ENCODE measurements around the gene S100A10.

The S100A10 gene

DNA sequence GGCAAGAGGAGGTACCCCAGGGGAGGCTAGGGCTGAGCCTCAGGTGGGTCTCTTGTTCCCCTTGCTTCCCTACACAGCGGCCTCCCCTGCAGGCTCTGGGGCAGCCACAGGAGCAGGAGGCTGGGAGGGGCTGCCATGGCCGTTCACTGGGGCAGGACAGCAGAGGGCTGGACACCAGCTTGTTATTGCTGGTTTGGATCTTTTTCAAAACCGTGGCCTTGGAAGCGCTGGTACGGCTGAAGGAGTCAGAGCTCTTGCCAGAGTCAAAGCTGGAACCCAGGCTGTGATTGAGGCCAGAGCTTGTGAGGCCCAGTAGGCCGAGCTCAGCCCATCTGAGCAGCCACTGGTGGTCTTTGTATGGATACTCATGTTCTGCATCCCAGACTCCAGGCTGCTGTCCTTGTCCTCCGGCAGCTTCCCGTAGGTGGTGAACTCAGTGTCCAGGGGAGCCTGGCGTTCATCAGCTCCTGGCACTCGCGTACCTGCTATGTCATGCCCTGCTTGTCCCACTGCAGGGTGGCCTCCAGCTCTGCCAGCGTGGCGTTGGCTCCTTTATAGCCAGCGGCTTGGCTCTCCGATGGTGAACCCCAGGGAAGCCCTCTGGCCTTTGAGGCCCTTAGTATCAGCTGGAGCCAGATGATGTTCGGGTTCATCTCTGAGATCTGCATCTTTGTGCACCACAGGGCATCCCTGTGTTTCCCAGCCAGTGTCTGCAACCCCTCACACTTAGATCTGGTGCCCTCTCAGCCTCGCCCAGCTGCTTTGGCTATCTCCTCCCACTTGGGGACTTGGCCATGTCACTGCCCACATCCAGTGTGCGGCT lies 44.1 kb downstream of the S100A10 start:
- no peaks in the 10 kb centered on the region for H3K36me3 ChIP-seq (ENCODE audit: control insufficient read depth, insufficient read depth, low read length)
- no peaks in the 10 kb centered on the region for H3K9me3 ChIP-seq (ENCODE audit: control insufficient read depth, low read length)
- no peak overlapping the region for H3K27ac ChIP-seq (ENCODE audit: insufficient read depth, low read depth, low read length, poor library complexity, severe bottlenecking)
- H3K4me1 ChIP-seq (ENCODE audit: control insufficient read depth, insufficient read depth, low read length) = peaks cover 7% of the 10 kb centered on the region
- H3K4me3 ChIP-seq (ENCODE audit: insufficient read depth, low read depth, low read length) = no peak overlapping the region
- no peaks in the 10 kb centered on the region for H3K27me3 ChIP-seq (ENCODE audit: control insufficient read depth, insufficient read depth, low read length, poor library complexity, severe bottlenecking)
- 94% methylated on average over 18 of the region's 18 CpGs for WGBS, 2 experiments

- no peaks in the 10 kb centered on the region for H3K27me3 ChIP-seq (ENCODE audit: control insufficient read depth, insufficient read depth, low read length, poor library complexity, severe bottlenecking)
- peaks cover 7% of the 10 kb centered on the region for H3K4me1 ChIP-seq (ENCODE audit: control insufficient read depth, insufficient read depth, low read length)
- H3K4me3 ChIP-seq (ENCODE audit: insufficient read depth, low read depth, low read length) = no peak overlapping the region
- H3K9me3 ChIP-seq (ENCODE audit: control insufficient read depth, low read length) = no peaks in the 10 kb centered on the region
- no peak overlapping the region for H3K27ac ChIP-seq (ENCODE audit: insufficient read depth, low read depth, low read length, poor library complexity, severe bottlenecking)
- 91% methylated on average over 1 of the region's 1 CpG; no CpG with 5 or more reads in 1 of the 2 experiments for WGBS, 2 experiments
- no peaks in the 10 kb centered on the region for H3K36me3 ChIP-seq (ENCODE audit: control insufficient read depth, insufficient read depth, low read length)
Measured at GRCh38 chr1:151948506-151948905, 45.2 kb downstream of the S100A10 start.

DNA sequence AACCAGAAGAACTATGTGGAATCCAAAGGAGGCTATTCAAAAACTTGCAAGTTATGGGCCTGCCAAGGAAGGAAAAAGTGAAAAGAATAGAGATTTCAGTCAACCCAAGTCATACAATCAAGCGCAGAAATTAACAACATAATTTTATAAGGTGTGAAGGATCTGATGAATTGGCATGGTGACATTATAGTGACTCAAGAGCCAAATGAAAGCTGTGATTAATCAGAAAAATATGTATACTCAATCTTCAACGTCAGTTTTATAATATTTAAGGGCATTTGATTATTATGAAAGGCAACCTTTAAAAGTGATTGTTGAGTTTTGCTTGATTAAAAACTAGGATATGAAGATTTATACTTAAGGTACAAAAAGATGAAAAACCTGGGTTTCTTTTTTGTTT lies 46.5 kb downstream of the S100A10 start:
- Histone ChIP-seq H3K4me1 (ENCODE audit: control insufficient read depth, insufficient read depth, low read length) (peaks cover 7% of the 10 kb centered on the region), H3K9me3 (ENCODE audit: control insufficient read depth, low read length) (no peaks in the 10 kb centered on the region), H3K27me3 (ENCODE audit: control insufficient read depth, insufficient read depth, low read length, poor library complexity, severe bottlenecking) (no peaks in the 10 kb centered on the region), H3K4me3 (ENCODE audit: insufficient read depth, low read depth, low read length) (no peak overlapping the region), H3K36me3 (ENCODE audit: control insufficient read depth, insufficient read depth, low read length) (no peaks in the 10 kb centered on the region), H3K27ac (ENCODE audit: insufficient read depth, low read depth, low read length, poor library complexity, severe bottlenecking) (no peak overlapping the region)
- WGBS, 2 experiments = 100% methylated on average over 1 to 2 of the region's 2 CpGs

DNA sequence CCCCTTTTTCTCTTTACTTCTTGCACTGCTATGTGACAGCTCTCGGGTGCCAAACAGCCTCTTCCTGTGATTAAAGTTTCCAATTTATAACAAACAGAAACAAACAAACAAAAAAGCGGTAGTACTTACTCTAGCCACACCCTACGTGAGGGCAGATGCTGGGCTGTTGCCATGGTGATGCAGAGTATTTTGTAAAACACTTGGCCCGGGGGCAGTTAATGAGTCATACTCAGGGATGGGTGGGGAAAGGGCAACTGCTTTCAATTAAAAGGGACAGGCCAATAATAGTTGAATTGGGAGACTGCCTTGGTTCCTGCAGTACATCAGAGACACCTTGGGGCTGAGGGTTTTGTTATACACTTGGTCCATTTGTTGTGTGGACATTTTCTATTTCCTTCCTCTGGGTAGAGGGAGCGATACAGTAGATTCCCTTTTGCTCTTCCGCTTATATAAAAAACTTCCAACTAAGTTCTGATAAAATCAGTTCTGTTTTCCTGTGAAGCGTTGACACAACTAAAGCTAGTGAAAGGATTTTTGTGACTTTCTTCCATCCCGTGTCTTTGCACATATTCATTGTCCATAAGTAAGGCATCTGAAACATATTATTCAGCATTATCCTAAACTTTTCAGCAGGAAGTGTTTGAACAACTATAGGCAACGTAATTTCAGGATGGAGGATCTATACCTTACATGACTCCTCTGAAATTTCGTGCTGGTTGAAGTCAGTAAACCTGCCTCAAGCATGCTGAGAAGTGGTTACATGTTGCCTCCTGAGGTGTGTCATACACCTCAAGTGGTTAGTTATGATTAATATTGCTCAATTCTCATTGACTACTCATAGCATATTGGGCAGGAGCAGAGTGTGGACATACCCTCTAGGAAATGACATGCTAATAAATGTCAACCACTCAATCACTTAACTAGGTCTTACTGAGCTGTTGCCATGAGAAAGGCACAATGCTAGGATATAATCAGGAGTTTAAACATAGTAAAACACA lies 47.6 kb downstream of the S100A10 start:
- 69 to 71% methylated on average over 10 of the region's 10 CpGs for WGBS, 2 experiments
- Histone ChIP-seq H3K4me3 (ENCODE audit: insufficient read depth, low read depth, low read length) (no peak overlapping the region), H3K4me1 (ENCODE audit: control insufficient read depth, insufficient read depth, low read length) (peaks cover 7% of the 10 kb centered on the region), H3K27ac (ENCODE audit: insufficient read depth, low read depth, low read length, poor library complexity, severe bottlenecking) (no peak overlapping the region), H3K36me3 (ENCODE audit: control insufficient read depth, insufficient read depth, low read length) (no peaks in the 10 kb centered on the region), H3K9me3 (ENCODE audit: control insufficient read depth, low read length) (no peaks in the 10 kb centered on the region), H3K27me3 (ENCODE audit: control insufficient read depth, insufficient read depth, low read length, poor library complexity, severe bottlenecking) (no peaks in the 10 kb centered on the region)

GRCh38 chr1:151944857-151945575 lies 48.6 kb downstream of the S100A10 start:
- Histone ChIP-seq H3K4me3 (ENCODE audit: insufficient read depth, low read depth, low read length) (no peak overlapping the region), H3K4me1 (ENCODE audit: control insufficient read depth, insufficient read depth, low read length) (peaks cover 7% of the 10 kb centered on the region), H3K27me3 (ENCODE audit: control insufficient read depth, insufficient read depth, low read length, poor library complexity, severe bottlenecking) (no peaks in the 10 kb centered on the region), H3K9me3 (ENCODE audit: control insufficient read depth, low read length) (no peaks in the 10 kb centered on the region), H3K27ac (ENCODE audit: insufficient read depth, low read depth, low read length, poor library complexity, severe bottlenecking) (no peak overlapping the region), H3K36me3 (ENCODE audit: control insufficient read depth, insufficient read depth, low read length) (no peaks in the 10 kb centered on the region)
- 83 to 91% methylated on average over 3 of the region's 3 CpGs for WGBS, 2 experiments

DNA sequence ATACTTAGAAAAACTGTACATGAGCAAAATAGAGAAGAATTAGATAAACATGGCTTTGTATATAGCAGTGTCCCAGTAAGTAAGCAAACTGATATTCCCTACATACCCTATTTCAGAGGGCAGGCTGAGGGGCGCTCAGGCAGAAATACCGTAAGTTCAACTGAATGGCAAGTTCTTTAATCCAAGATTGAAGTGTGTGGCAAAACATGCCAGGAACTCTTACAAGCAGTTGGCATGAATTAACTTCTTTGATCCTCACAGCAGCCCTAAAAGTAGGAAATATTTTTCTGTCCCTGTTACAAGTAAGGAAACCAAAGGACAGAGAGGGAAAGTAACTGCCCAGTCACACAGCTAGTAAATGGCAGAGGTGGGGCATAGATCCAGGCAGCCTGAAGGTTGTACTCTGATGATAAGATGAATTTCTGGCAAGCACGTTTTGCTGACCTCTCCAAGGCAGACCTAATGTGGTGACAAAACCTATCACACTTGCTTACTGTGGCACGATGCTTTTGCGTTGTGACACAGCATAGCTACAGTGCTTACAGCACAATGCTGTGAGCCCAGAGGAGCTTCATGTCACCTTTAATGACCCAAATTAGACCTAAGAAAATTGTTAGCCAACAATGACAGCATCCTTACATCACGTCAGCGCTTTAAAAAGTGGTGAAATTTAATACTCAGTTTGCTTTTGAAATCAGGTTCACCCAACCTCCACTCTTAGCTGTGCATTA lies 49.4 kb downstream of the S100A10 start:
- no peaks in the 10 kb centered on the region for H3K36me3 ChIP-seq (ENCODE audit: control insufficient read depth, insufficient read depth, low read length)
- WGBS, 2 experiments = 73% methylated on average over 7 of the region's 7 CpGs
- H3K4me3 ChIP-seq (ENCODE audit: insufficient read depth, low read depth, low read length) = no peak overlapping the region
- no peaks in the 10 kb centered on the region for H3K27me3 ChIP-seq (ENCODE audit: control insufficient read depth, insufficient read depth, low read length, poor library complexity, severe bottlenecking)
- H3K27ac ChIP-seq (ENCODE audit: insufficient read depth, low read depth, low read length, poor library complexity, severe bottlenecking) = no peak overlapping the region
- H3K9me3 ChIP-seq (ENCODE audit: control insufficient read depth, low read length) = no peaks in the 10 kb centered on the region
- H3K4me1 ChIP-seq (ENCODE audit: control insufficient read depth, insufficient read depth, low read length) = peaks cover 7% of the 10 kb centered on the region

DNA sequence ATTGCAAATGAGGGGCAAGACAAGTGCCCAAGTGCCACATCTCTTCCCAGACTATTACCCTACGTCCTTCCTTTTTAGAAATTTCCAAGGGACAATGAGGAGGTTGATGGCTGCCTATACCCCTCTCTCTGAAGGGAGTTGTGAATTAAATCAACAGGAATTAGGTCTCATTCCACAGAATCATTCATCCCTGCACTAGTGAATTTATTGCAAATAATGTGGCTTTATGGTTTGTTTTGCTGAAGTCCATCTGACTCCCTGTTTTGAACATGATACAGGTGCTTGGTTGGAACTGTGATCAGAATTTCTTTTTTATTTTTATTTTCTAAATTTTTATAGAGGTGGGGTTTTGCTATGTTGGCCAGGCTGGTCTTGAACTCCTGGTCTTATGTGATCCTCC lies 50.1 kb downstream of the S100A10 start:
- Histone ChIP-seq H3K4me1 (ENCODE audit: control insufficient read depth, insufficient read depth, low read length) (peaks cover 7% of the 10 kb centered on the region), H3K27ac (ENCODE audit: insufficient read depth, low read depth, low read length, poor library complexity, severe bottlenecking) (no peak overlapping the region), H3K9me3 (ENCODE audit: control insufficient read depth, low read length) (no peaks in the 10 kb centered on the region), H3K36me3 (ENCODE audit: control insufficient read depth, insufficient read depth, low read length) (no peaks in the 10 kb centered on the region), H3K4me3 (ENCODE audit: insufficient read depth, low read depth, low read length) (no peak overlapping the region), H3K27me3 (ENCODE audit: control insufficient read depth, insufficient read depth, low read length, poor library complexity, severe bottlenecking) (no peaks in the 10 kb centered on the region)
- WGBS, 2 experiments = 89 to 100% methylated on average over 1 of the region's 1 CpG

DNA sequence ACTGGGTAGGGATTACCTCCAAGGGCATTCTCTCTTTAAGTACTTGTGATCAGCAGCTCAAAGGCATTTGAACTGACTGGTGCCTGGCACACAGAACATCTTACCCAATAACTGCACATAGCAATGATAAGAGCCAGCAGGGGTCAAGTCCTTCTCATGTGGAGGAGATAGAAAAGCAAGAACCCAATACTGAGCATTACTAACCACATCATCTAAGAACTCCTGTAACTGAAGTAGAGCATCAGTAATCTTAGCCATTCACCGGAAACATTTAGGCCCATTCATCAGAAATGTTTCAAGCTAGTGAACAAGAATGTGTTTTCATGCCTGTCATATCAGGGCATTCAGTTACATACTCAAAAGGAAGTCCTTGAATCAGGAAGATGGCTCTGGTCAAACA lies 50.8 kb downstream of the S100A10 start:
- 88 to 96% methylated on average over 1 of the region's 1 CpG for WGBS, 2 experiments
- peaks cover 7% of the 10 kb centered on the region for H3K4me1 ChIP-seq (ENCODE audit: control insufficient read depth, insufficient read depth, low read length)
- no peak overlapping the region for H3K4me3 ChIP-seq (ENCODE audit: insufficient read depth, low read depth, low read length)
- no peaks in the 10 kb centered on the region for H3K9me3 ChIP-seq (ENCODE audit: control insufficient read depth, low read length)
- H3K36me3 ChIP-seq (ENCODE audit: control insufficient read depth, insufficient read depth, low read length) = no peaks in the 10 kb centered on the region
- no peaks in the 10 kb centered on the region for H3K27me3 ChIP-seq (ENCODE audit: control insufficient read depth, insufficient read depth, low read length, poor library complexity, severe bottlenecking)
- H3K27ac ChIP-seq (ENCODE audit: insufficient read depth, low read depth, low read length, poor library complexity, severe bottlenecking) = no peak overlapping the region

DNA sequence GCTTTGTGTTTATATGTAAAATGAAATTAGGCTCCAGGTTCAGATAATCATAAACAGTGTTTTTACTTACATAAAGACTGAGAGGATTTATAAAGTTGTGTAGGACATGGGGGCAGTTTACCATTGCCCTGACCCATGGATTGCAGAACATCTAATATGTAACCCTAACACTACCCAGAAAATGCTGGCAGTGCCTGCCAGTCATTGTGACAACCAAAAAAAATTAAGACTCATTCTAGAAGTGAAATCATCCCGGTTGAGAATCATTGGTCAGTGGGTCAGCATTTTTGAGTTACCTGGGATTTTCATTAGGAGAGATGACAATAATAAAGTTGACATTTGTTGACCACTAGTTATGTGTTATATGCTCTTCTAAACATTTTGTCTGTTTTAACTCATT lies 53.1 kb downstream of the S100A10 start:
- Histone ChIP-seq H3K27ac (ENCODE audit: insufficient read depth, low read depth, low read length, poor library complexity, severe bottlenecking) (no peak overlapping the region), H3K4me1 (ENCODE audit: control insufficient read depth, insufficient read depth, low read length) (peaks cover 8% of the 10 kb centered on the region), H3K36me3 (ENCODE audit: control insufficient read depth, insufficient read depth, low read length) (no peaks in the 10 kb centered on the region), H3K4me3 (ENCODE audit: insufficient read depth, low read depth, low read length) (no peak overlapping the region), H3K27me3 (ENCODE audit: control insufficient read depth, insufficient read depth, low read length, poor library complexity, severe bottlenecking) (no peaks in the 10 kb centered on the region), H3K9me3 (ENCODE audit: control insufficient read depth, low read length) (no peaks in the 10 kb centered on the region)
- whole genome bisulfite sequencing, 2 experiments = 87 to 88% methylated on average over 1 of the region's 1 CpG
